Ectodermal cell (in vitro differentiated cells): Measurements from ENCODE around the gene FAM174B.
"Not testable (repeated sequence)": the region's sequence is repeated elsewhere in the genome, so short reads cannot be mapped to it uniquely, and the experiment has no call there.

Experiments used
- H3K27ac ChIP-seq: 2 replicates; pipeline ENCODE4 v1.7.0; 2013; ENCODE audit warnings: mild to moderate bottlenecking, low read depth, low read length; ENCODE audit not compliant: insufficient read depth, poor library complexity, severe bottlenecking
- H3K27me3 ChIP-seq: 2 replicates; pipeline ENCODE4 v1.7.0; 2013; ENCODE audit warnings: mild to moderate bottlenecking, low read length; ENCODE audit not compliant: insufficient read depth, control insufficient read depth, poor library complexity, severe bottlenecking
- H3K36me3 ChIP-seq: one replicate; pipeline ENCODE4 v1.7.0; 2013; ENCODE audit warnings: low read length; ENCODE audit not compliant: control insufficient read depth, insufficient read depth
- H3K4me1 ChIP-seq: one replicate; pipeline ENCODE4 v1.7.0; 2013; ENCODE audit warnings: low read length; ENCODE audit not compliant: control insufficient read depth, insufficient read depth
- H3K4me3 ChIP-seq: 2 replicates; pipeline ENCODE4 v1.7.0; 2013; ENCODE audit warnings: low read depth, low read length, control low read depth; ENCODE audit not compliant: insufficient read depth
- H3K9me3 ChIP-seq: 2 replicates; pipeline ENCODE4 v1.7.0; 2013; ENCODE audit warnings: mild to moderate bottlenecking, low read length, moderate library complexity; ENCODE audit not compliant: control insufficient read depth
- WGBS, 2 experiments: methylation state at CpG; one replicate each; pipeline ENCODE4 v1.1.7; 2013; ENCODE audit warnings: missing lambda C conversion rate in 2 of 2; 5-methylcytosine and 5-hydroxymethylcytosine counted together

Gene FAM174B

GRCh38 chr15:92611150-92611549, 44.4 kb downstream of the FAM174B start:
- no peaks in the 10 kb centered on the region for H3K36me3 ChIP-seq
- no peaks in the 10 kb centered on the region for H3K27me3 ChIP-seq
- H3K9me3 ChIP-seq = no peaks in the 10 kb centered on the region
- no peak overlapping the region for H3K27ac ChIP-seq
- peaks cover 14% of the 10 kb centered on the region for H3K4me1 ChIP-seq
- H3K4me3 ChIP-seq = no peak overlapping the region

GRCh38 chr15:92610101-92610520, 45.5 kb downstream of the FAM174B start:
- Histone ChIP-seq H3K27ac (no peak overlapping the region), H3K9me3 (no peaks in the 10 kb centered on the region), H3K27me3 (no peaks in the 10 kb centered on the region), H3K36me3 (no peaks in the 10 kb centered on the region), H3K4me3 (no peak overlapping the region), H3K4me1 (peaks cover 14% of the 10 kb centered on the region)
- WGBS, 2 experiments = 76 to 79% methylated on average over 9 of the region's 9 CpGs

- H3K9me3 ChIP-seq = no peaks in the 10 kb centered on the region
- no peaks in the 10 kb centered on the region for H3K36me3 ChIP-seq
- 93 to 96% methylated on average over 20 of the region's 20 CpGs for WGBS, 2 experiments
- H3K27ac ChIP-seq = no peak overlapping the region
- H3K4me3 ChIP-seq = no peak overlapping the region
- peaks cover 14% of the 10 kb centered on the region for H3K4me1 ChIP-seq
- H3K27me3 ChIP-seq = no peaks in the 10 kb centered on the region
Observed at GRCh38 chr15:92608866-92609700, 46.5 kb downstream of the FAM174B start.

GRCh38 chr15:92606836-92607150, 48.8 kb downstream of the FAM174B start:
- H3K9me3 ChIP-seq, H3K27me3 ChIP-seq, H3K27ac ChIP-seq, H3K36me3 ChIP-seq, H3K4me3 ChIP-seq: not testable (repeated sequence)
- H3K4me1 ChIP-seq = peaks cover 14% of the 10 kb centered on the region
- 85 to 98% methylated on average over 8 to 9 of the region's 15 CpGs for WGBS, 2 experiments

GRCh38 chr15:92606126-92606835, 49.3 kb downstream of the FAM174B start:
- Histone ChIP-seq H3K4me1 (peaks cover 14% of the 10 kb centered on the region), H3K27ac (no peak overlapping the region), H3K9me3 (no peaks in the 10 kb centered on the region), H3K27me3 (no peaks in the 10 kb centered on the region), H3K4me3 (no peak overlapping the region), H3K36me3 (no peaks in the 10 kb centered on the region)
- 95 to 96% methylated on average over 9 of the region's 9 CpGs for WGBS, 2 experiments

- no peak overlapping the region for H3K27ac ChIP-seq
- H3K4me1 ChIP-seq = peaks cover 9% of the 10 kb centered on the region
- H3K4me3 ChIP-seq = no peak overlapping the region
- H3K27me3 ChIP-seq = no peaks in the 10 kb centered on the region
- WGBS, 2 experiments = 87 to 88% methylated on average over 14 of the region's 14 CpGs
- no peaks in the 10 kb centered on the region for H3K9me3 ChIP-seq
- H3K36me3 ChIP-seq = no peaks in the 10 kb centered on the region
Observed at GRCh38 chr15:92605225-92605944, 50.2 kb downstream of the FAM174B start.

GRCh38 chr15:92603743-92604470, 51.7 kb downstream of the FAM174B start:
- WGBS, 2 experiments = 93 to 99% methylated on average over 4 to 5 of the region's 5 CpGs
- Histone ChIP-seq H3K27ac (no peak overlapping the region), H3K9me3 (no peaks in the 10 kb centered on the region), H3K36me3 (no peaks in the 10 kb centered on the region), H3K4me3 (no peak overlapping the region), H3K4me1 (peaks cover 5% of the 10 kb centered on the region), H3K27me3 (no peaks in the 10 kb centered on the region)

GRCh38 chr15:92603278-92603677, 52.3 kb downstream of the FAM174B start:
- Histone ChIP-seq H3K27me3 (no peaks in the 10 kb centered on the region), H3K4me3 (no peak overlapping the region), H3K9me3 (no peaks in the 10 kb centered on the region), H3K36me3 (no peaks in the 10 kb centered on the region), H3K4me1 (peaks cover 5% of the 10 kb centered on the region), H3K27ac (no peak overlapping the region)
- 96 to 98% methylated on average over 5 of the region's 5 CpGs for WGBS, 2 experiments

- Histone ChIP-seq H3K27ac (no peak overlapping the region), H3K9me3 (no peaks in the 10 kb centered on the region), H3K27me3 (no peaks in the 10 kb centered on the region), H3K36me3 (no peaks in the 10 kb centered on the region), H3K4me1 (no peaks in the 10 kb centered on the region), H3K4me3 (no peak overlapping the region)
- 87 to 94% methylated on average over 2 of the region's 2 CpGs for WGBS, 2 experiments
Observed at GRCh38 chr15:92602267-92602593, 53.3 kb downstream of the FAM174B start.
